HL-60 (cell line): ENCODE results near the gene PBOV1.

Source experiments
- POLR2AphosphoS5 ChIP-seq: IDR thresholded peaks from 2 replicates; pipeline ENCODE4 v1.6.1; 2012; ENCODE audit warnings: low read depth
- SPI1 ChIP-seq: IDR thresholded peaks from 2 replicates; pipeline ENCODE4 v1.6.1; 2012; ENCODE audit warnings: low read depth, mild to moderate bottlenecking, borderline replicate concordance
- TF ChIP-seq, protein P1 (sequence below): IDR thresholded peaks from one replicate; pipeline ENCODE4 v1.5.1; 2011; ENCODE audit warnings: low read length, control low read depth, inconsistent platforms; ENCODE audit not compliant: insufficient read depth
- TF ChIP-seq, protein P2 (sequence below): IDR thresholded peaks from 2 replicates; pipeline ENCODE4 v1.6.1; 2012; ENCODE audit warnings: low read depth; ENCODE audit not compliant: insufficient replicate concordance

DNA sequence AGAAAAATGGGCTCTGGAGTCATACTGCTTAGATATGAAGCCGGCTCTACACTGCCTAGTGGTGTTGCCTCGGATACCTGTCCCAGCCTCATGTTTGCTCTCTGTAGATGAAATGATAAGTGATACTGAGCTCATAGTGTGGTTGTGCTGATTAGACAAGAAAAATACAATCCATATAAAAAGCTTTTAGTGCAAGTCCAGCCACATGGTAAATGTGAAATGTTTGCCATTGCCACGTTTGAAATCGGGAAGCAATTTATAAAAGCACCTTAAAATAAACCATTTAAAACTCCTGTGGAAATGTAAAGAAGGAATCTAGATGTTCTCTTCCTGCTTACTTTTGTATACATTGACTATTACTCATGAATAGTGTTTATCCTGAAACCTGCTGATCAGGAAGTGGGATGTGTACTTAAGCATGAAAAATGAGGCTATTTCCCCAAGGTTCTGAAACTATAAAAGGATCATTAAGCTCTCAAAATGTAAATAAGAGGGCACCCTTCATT, 13.1 kb upstream of the PBOV1 start:
- TF ChIP-seq, protein P1, sequence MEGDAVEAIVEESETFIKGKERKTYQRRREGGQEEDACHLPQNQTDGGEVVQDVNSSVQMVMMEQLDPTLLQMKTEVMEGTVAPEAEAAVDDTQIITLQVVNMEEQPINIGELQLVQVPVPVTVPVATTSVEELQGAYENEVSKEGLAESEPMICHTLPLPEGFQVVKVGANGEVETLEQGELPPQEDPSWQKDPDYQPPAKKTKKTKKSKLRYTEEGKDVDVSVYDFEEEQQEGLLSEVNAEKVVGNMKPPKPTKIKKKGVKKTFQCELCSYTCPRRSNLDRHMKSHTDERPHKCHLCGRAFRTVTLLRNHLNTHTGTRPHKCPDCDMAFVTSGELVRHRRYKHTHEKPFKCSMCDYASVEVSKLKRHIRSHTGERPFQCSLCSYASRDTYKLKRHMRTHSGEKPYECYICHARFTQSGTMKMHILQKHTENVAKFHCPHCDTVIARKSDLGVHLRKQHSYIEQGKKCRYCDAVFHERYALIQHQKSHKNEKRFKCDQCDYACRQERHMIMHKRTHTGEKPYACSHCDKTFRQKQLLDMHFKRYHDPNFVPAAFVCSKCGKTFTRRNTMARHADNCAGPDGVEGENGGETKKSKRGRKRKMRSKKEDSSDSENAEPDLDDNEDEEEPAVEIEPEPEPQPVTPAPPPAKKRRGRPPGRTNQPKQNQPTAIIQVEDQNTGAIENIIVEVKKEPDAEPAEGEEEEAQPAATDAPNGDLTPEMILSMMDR, result no peak
- no peak for TF ChIP-seq SPI1
- TF ChIP-seq POLR2AphosphoS5, result no peak
- TF ChIP-seq, protein P2, sequence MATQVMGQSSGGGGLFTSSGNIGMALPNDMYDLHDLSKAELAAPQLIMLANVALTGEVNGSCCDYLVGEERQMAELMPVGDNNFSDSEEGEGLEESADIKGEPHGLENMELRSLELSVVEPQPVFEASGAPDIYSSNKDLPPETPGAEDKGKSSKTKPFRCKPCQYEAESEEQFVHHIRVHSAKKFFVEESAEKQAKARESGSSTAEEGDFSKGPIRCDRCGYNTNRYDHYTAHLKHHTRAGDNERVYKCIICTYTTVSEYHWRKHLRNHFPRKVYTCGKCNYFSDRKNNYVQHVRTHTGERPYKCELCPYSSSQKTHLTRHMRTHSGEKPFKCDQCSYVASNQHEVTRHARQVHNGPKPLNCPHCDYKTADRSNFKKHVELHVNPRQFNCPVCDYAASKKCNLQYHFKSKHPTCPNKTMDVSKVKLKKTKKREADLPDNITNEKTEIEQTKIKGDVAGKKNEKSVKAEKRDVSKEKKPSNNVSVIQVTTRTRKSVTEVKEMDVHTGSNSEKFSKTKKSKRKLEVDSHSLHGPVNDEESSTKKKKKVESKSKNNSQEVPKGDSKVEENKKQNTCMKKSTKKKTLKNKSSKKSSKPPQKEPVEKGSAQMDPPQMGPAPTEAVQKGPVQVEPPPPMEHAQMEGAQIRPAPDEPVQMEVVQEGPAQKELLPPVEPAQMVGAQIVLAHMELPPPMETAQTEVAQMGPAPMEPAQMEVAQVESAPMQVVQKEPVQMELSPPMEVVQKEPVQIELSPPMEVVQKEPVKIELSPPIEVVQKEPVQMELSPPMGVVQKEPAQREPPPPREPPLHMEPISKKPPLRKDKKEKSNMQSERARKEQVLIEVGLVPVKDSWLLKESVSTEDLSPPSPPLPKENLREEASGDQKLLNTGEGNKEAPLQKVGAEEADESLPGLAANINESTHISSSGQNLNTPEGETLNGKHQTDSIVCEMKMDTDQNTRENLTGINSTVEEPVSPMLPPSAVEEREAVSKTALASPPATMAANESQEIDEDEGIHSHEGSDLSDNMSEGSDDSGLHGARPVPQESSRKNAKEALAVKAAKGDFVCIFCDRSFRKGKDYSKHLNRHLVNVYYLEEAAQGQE, result no peak
